ENCODE measurements around the gene MS4A2.

The MS4A2 gene

GRCh38 chr11:60130496-60130895, 42.0 kb downstream of the MS4A2 start:
- H2AFZ ChIP-seq (ENCODE audit: low read depth, low read length): no peak overlapping the region
- ATAC-seq (ENCODE audit: insufficient read depth, low read depth): peak; percentile 84

GRCh38 chr11:60131912-60132311, 43.4 kb downstream of the MS4A2 start:
- Histone ChIP-seq H3K9me3 (ENCODE audit: insufficient read depth, low read length, severe bottlenecking) (peaks cover 3% of the 10 kb centered on the region), H3K9ac (ENCODE audit: low read depth, low read length) (no peak overlapping the region), H4K20me1 (ENCODE audit: insufficient read depth, low read length) (no peaks in the 10 kb centered on the region), H3K4me3 (ENCODE audit: low read depth in 1 of 2, low read length in 2 of 2) (no peak overlapping the region), H3K4me2 (ENCODE audit: insufficient read depth, low read length) (no peak overlapping the region), H2AFZ (ENCODE audit: low read depth, low read length) (no peak overlapping the region), H3K79me2 (ENCODE audit: insufficient read depth, low read length) (no peaks in the 10 kb centered on the region), H3K27me3 (ENCODE audit: insufficient read depth, low read length, poor library complexity) (no peaks in the 10 kb centered on the region), H3K36me3 (ENCODE audit: insufficient read depth, low read length) (no peaks in the 10 kb centered on the region), H3K4me1 (ENCODE audit: insufficient read depth, low read length) (no peaks in the 10 kb centered on the region), H3K27ac (ENCODE audit: low read length) (no peak overlapping the region)
- no peak for DNase-seq
- TF ChIP-seq EZH2 (IDR thresholded peaks at IDR 0.05; ENCODE audit: borderline replicate concordance, low read depth, low read length, severe bottlenecking) (no peak), CTCF (IDR thresholded peaks at IDR 0.05; ENCODE audit: borderline replicate concordance, extremely low read depth, low read length, poor library complexity, severe bottlenecking) (no peak)
- no peak for ATAC-seq (ENCODE audit: insufficient read depth, low read depth)

More at GRCh38 chr11:60130496-60130895, 42.0 kb downstream of the MS4A2 start:
- Histone ChIP-seq H3K27ac (ENCODE audit: low read length) (no peak overlapping the region), H3K4me3 (ENCODE audit: low read depth in 1 of 2, low read length in 2 of 2) (no peak overlapping the region), H3K27me3 (ENCODE audit: insufficient read depth, low read length, poor library complexity) (no peaks in the 10 kb centered on the region), H3K79me2 (ENCODE audit: insufficient read depth, low read length) (no peaks in the 10 kb centered on the region), H3K36me3 (ENCODE audit: insufficient read depth, low read length) (no peaks in the 10 kb centered on the region), H3K9ac (ENCODE audit: low read depth, low read length) (no peak overlapping the region), H3K9me3 (ENCODE audit: insufficient read depth, low read length, severe bottlenecking) (peaks cover 3% of the 10 kb centered on the region), H4K20me1 (ENCODE audit: insufficient read depth, low read length) (no peaks in the 10 kb centered on the region), H3K4me1 (ENCODE audit: insufficient read depth, low read length) (no peaks in the 10 kb centered on the region), H3K4me2 (ENCODE audit: insufficient read depth, low read length) (no peak overlapping the region)
- peak; percentile 25 for DNase-seq
- peak; percentile 69 for TF ChIP-seq CTCF (IDR thresholded peaks at IDR 0.05; ENCODE audit: borderline replicate concordance, extremely low read depth, low read length, poor library complexity, severe bottlenecking)
- TF ChIP-seq EZH2 (IDR thresholded peaks at IDR 0.05; ENCODE audit: borderline replicate concordance, low read depth, low read length, severe bottlenecking): no peak

GRCh38 chr11:60133917-60134316, 45.5 kb downstream of the MS4A2 start:
- H3K4me1 ChIP-seq (ENCODE audit: insufficient read depth, low read length): no peaks in the 10 kb centered on the region
- DNase-seq: no peak

More at GRCh38 chr11:60133917-60134316, 45.5 kb downstream of the MS4A2 start:
- no peak overlapping the region for H3K4me2 ChIP-seq (ENCODE audit: insufficient read depth, low read length)
- no peaks in the 10 kb centered on the region for H3K27me3 ChIP-seq (ENCODE audit: insufficient read depth, low read length, poor library complexity)
- no peak for ATAC-seq (ENCODE audit: insufficient read depth, low read depth)
- TF ChIP-seq EZH2 (IDR thresholded peaks at IDR 0.05; ENCODE audit: borderline replicate concordance, low read depth, low read length, severe bottlenecking) (no peak), CTCF (IDR thresholded peaks at IDR 0.05; ENCODE audit: borderline replicate concordance, extremely low read depth, low read length, poor library complexity, severe bottlenecking) (no peak)
- peaks cover 3% of the 10 kb centered on the region for H3K9me3 ChIP-seq (ENCODE audit: insufficient read depth, low read length, severe bottlenecking)
- no peaks in the 10 kb centered on the region for H3K36me3 ChIP-seq (ENCODE audit: insufficient read depth, low read length)
- H4K20me1 ChIP-seq (ENCODE audit: insufficient read depth, low read length): no peaks in the 10 kb centered on the region
- H3K9ac ChIP-seq (ENCODE audit: low read depth, low read length): no peak overlapping the region
- no peak overlapping the region for H3K4me3 ChIP-seq (ENCODE audit: low read depth in 1 of 2, low read length in 2 of 2)
- H3K79me2 ChIP-seq (ENCODE audit: insufficient read depth, low read length): no peaks in the 10 kb centered on the region
- H2AFZ ChIP-seq (ENCODE audit: low read depth, low read length): no peak overlapping the region
- no peak overlapping the region for H3K27ac ChIP-seq (ENCODE audit: low read length)
